ENCODE results near the gene TUFT1.

DNA sequence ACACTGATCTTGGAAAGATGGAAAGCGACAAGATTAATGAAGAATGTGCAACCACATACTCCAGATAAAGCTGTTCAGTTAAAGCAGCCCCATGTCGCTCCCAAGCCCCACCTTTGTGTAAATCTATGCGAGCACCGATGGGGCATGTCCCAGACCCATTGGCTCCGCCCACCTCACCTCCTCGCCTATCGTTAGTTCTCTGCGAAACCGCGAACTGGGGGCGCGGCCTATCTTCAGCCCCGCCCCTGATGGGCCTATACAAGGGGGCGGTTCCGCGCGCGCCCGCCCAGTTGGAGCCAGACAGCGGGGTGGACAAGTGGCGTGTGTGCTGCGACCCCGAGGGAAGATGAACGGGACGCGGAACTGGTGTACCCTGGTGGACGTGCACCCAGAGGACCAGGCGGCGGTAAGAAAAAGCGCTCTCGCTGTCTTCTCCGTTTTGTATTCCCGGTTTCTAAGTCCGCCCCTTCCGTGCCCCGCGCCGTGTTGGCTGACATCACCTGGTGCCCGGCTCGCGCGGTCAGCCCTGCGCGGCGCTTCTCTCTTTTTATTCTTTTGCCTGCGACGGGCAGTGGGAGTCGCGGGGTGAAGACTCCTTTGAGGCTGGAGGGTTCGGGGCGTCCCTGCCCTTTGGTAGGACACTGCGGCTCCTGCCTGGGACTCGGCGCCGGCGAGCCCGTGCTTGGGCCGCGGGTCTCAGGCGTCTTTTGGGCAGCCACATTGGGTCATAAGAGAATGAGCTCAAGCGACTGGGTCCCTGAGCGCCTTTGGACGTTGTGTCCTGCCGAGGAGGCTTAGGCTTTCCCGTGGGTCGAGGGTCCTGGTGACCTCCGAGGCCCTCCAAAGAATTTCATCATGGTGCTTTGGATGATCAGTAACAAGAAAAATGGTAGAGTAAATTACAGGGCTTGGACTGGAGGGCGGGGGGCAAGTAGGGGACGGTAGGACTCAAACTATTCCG is at the start of gene TUFT1:
- peak; percentile 81 for TF ChIP-seq PHF8 (conservative IDR thresholded peaks at IDR 0.05; ENCODE audit: low read depth, low read length)
- TF ChIP-seq SAP30 (IDR thresholded peaks at IDR 0.05; ENCODE audit: insufficient read depth, insufficient replicate concordance, low read length): peak; percentile 27
- TF ChIP-seq JUND (IDR thresholded peaks at IDR 0.05; ENCODE audit: low read length): no peak
- TF ChIP-seq JUN (IDR thresholded peaks at IDR 0.05; ENCODE audit: low read depth, low read length): no peak
- TF ChIP-seq, protein P1, sequence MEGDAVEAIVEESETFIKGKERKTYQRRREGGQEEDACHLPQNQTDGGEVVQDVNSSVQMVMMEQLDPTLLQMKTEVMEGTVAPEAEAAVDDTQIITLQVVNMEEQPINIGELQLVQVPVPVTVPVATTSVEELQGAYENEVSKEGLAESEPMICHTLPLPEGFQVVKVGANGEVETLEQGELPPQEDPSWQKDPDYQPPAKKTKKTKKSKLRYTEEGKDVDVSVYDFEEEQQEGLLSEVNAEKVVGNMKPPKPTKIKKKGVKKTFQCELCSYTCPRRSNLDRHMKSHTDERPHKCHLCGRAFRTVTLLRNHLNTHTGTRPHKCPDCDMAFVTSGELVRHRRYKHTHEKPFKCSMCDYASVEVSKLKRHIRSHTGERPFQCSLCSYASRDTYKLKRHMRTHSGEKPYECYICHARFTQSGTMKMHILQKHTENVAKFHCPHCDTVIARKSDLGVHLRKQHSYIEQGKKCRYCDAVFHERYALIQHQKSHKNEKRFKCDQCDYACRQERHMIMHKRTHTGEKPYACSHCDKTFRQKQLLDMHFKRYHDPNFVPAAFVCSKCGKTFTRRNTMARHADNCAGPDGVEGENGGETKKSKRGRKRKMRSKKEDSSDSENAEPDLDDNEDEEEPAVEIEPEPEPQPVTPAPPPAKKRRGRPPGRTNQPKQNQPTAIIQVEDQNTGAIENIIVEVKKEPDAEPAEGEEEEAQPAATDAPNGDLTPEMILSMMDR (IDR thresholded peaks at IDR 0.05; ENCODE audit: control extremely low read depth in 1 of 3, insufficient read depth in 1 of 3, low read depth in 1 of 3, low read length in 3 of 3): no peak
- peak; percentile 92 to 98 for TF ChIP-seq POLR2A (IDR thresholded peaks at IDR 0.05; ENCODE audit: control extremely low read depth in 1 of 2, low read depth in 2 of 2, low read length in 2 of 2)
- no peak for TF ChIP-seq SUZ12 (IDR thresholded peaks at IDR 0.05; ENCODE audit: low read length)
- TF ChIP-seq TEAD4 (IDR thresholded peaks at IDR 0.05; ENCODE audit: low read depth, low read length): no peak
- no peak for TF ChIP-seq EZH2 (IDR thresholded peaks at IDR 0.05; ENCODE audit: low read depth, low read length, severe bottlenecking)
- no peak for TF ChIP-seq KDM1A (IDR thresholded peaks at IDR 0.05; ENCODE audit: borderline replicate concordance, low read length)
- TF ChIP-seq POLR2AphosphoS5 (IDR thresholded peaks at IDR 0.05; ENCODE audit: low read depth, low read length): peak; percentile 99
